ENCODE results near the gene COL5A1.

GRCh38 chr9:134655586-134656333 lies 14.2 kb downstream of the COL5A1 start:
- TF ChIP-seq CREB1 (IDR thresholded peaks at IDR 0.05; ENCODE audit: low read depth) (no peak), USF1 (IDR thresholded peaks at IDR 0.05) (no peak), EP300 (IDR thresholded peaks at IDR 0.05; ENCODE audit: borderline replicate concordance) (no peak), TEAD4 (IDR thresholded peaks at IDR 0.05) (no peak)

Data from Ishikawa (cell line).